Measurements from ENCODE around the gene PPM1L.

PPM1L gene

DNA sequence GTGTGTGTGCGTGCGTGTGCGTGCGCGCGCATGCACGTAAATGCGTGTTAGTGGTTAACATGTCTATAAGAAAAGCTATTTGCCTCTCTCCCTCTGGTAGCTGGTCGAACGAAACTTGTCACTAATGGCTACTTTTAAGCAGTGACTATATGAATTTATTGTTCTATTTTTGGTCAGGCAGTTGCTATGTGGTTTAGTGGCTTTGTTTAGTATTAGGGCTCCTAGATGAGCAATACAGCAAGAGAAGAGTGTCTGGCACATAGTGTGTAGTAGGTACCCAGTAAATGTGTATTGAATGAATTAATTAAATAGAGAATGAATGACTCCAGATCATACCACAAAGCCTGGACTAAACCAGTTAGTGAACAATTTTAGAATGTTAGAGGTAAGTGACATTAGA lies 171.6 kb downstream of the PPM1L start:
- H3K4me3 ChIP-seq: no peak overlapping the region
- TF ChIP-seq, protein P1, sequence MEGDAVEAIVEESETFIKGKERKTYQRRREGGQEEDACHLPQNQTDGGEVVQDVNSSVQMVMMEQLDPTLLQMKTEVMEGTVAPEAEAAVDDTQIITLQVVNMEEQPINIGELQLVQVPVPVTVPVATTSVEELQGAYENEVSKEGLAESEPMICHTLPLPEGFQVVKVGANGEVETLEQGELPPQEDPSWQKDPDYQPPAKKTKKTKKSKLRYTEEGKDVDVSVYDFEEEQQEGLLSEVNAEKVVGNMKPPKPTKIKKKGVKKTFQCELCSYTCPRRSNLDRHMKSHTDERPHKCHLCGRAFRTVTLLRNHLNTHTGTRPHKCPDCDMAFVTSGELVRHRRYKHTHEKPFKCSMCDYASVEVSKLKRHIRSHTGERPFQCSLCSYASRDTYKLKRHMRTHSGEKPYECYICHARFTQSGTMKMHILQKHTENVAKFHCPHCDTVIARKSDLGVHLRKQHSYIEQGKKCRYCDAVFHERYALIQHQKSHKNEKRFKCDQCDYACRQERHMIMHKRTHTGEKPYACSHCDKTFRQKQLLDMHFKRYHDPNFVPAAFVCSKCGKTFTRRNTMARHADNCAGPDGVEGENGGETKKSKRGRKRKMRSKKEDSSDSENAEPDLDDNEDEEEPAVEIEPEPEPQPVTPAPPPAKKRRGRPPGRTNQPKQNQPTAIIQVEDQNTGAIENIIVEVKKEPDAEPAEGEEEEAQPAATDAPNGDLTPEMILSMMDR (IDR thresholded peaks at IDR 0.05): no peak
- DNase-seq (ENCODE audit: low spot score): no peak
- H3K27ac ChIP-seq: no peak overlapping the region

DNA sequence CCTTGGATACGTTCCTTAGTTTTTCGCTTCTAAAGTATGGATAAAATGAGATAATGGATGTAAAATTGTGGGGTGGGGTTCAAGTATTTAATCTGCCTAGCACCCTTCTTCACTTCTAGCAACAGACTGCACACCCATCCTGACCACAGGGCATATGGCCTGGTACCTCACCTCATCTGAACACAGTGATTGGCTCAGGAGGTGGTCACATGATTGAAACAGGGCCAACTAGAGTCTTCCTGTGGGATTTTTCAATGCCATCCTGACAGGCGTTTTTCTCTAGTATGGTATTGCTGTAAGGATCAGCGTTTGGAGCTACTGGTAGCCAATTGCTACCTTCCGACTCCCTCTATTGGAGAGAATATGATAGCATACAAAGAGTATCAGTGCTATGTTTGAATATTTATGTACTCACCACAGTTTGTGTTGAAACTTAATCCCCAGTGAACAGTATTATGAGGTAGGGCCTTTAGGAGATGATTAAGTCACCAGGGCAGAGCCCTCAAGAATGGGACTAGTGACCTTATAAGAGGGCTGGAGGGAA lies 172.2 kb downstream of the PPM1L start:
- no peak overlapping the region for H3K4me3 ChIP-seq
- no peak overlapping the region for H3K27ac ChIP-seq
- no peak for DNase-seq (ENCODE audit: low spot score)
- TF ChIP-seq, protein P1 (IDR thresholded peaks at IDR 0.05): no peak

DNA sequence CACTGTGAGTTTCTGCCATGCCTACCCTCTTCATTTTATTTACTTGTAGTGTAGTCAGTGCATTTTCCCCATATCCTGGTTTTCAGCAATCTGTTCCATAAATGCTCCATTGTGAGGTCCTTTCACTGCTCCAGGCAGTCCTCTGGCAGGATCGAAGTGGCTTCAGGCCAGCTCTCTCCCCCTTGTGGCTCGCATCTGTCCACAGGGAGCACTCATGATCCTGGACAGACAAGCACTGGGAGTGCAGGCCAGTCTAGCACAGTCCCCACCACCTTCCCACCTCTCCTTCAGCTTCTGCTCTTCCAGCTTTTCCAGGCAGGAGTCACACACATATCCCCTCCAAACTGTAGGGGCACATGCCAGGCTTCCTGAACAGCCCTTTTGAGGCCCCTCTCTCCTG lies 173.6 kb downstream of the PPM1L start:
- no peak for DNase-seq (ENCODE audit: low spot score)
- Histone ChIP-seq H3K4me3 (no peak overlapping the region), H3K27ac (no peak overlapping the region)
- TF ChIP-seq, protein P1 (IDR thresholded peaks at IDR 0.05): no peak

DNA sequence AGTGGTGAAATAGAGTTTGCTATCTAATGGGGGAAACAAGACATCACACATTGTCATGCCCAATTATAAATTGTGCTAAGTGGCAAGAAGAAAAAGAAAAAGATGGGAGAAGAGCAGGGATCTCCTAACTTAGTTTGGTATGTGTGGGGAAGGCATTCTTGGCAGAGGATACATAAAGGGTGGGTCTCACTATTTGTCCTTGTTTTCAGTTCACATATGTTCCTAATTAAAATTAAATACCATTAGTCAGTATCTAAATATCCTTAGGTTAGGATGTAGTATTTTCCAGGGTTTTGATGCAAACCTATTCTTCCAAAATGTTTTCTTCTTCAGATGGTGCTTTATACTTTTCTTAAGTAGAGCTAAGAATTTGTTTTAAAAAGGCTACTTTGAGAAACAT lies 175.4 kb downstream of the PPM1L start:
- no peak for DNase-seq (ENCODE audit: low spot score)
- TF ChIP-seq, protein P1 (IDR thresholded peaks at IDR 0.05): no peak
- H3K27ac ChIP-seq: no peak overlapping the region
- no peak overlapping the region for H3K4me3 ChIP-seq

DNA sequence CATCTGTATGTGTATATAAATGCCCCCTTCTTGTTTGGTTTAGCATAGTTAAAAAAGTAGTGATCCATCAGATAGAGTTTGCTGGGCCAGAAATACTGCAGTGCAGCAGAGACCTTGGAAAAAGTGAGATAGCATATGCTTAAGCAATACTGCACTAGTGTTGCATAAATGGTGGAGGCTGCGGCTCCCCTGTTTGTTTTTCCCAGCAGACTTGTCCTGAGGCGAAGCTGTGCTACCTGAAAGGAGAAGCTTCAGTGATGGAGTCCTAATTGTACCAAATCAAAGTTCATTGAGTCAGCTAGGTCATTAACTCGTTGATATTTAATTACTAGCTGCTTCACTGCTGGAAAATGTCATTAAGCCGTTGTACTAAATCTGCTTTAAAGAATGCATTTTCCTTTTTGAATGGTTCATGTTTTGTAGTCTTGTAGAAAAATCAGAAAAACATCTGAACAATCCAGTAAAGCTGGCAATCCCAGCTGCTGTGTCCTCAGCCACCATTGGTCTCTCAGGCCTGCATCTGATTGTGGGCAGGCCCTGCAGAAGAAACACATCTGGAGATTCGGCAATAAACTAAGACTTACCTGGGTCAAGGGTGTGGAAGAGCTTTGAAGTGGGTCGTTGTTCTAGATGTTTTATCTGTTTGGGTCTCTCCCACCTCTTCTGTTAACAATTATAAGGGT lies 179.5 kb downstream of the PPM1L start:
- Histone ChIP-seq H3K4me3 (no peak overlapping the region), H3K27ac (no peak overlapping the region)
- no peak for DNase-seq (ENCODE audit: low spot score)
- TF ChIP-seq, protein P1 (IDR thresholded peaks at IDR 0.05): no peak

DNA sequence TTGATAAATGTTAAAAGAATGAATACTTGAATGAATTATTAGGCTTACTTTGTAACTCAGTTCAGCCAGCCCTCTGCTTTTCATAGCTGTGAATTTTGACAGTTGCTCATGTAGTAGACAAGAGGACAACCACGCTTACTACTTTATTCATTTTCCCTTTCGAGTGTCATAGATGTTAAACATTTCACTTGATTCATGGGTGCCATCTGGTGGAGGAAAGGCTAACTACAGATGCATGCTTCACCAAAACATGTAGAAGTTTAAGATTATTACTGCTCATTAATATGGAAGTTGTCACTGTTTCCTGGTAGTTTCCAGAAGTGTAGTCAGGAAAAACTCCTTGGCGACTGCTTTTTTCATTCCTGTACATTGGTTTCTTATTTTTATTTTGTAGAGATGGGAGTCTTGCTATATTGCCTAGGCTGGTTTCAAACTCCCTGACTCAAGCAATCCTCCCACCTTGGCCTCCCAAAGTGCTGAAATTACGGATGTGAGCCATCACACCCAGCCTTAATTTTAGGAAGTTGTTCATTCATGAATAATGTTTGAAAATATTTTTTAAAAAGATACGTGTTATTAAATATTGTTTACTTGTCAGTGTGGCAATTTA lies 186.0 kb downstream of the PPM1L start:
- Histone ChIP-seq H3K4me3 (no peak overlapping the region), H3K27ac (no peak overlapping the region)
- no peak for DNase-seq (ENCODE audit: low spot score)
- TF ChIP-seq, protein P1 (IDR thresholded peaks at IDR 0.05): peak; percentile 82

DNA sequence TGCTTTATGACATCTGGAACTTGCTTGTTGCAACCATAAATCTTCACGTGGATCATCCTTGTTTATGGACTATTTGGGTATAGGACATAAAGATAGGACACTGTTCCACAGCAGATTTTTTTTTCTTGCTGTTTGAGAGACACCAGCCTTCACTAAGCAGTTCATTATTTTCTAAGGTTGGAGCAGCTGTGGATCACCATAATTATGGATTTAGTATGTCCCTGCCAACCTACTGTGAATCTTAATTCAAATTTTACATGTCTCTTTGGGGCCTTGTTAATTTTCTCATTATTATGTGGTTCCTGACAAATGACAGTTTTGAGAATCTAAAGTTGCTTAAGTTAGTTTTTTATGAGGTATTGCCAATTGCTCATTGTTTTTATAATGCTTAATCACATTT lies 188.0 kb downstream of the PPM1L start:
- no peak for DNase-seq (ENCODE audit: low spot score)
- no peak overlapping the region for H3K4me3 ChIP-seq
- TF ChIP-seq, protein P1 (IDR thresholded peaks at IDR 0.05): no peak
- H3K27ac ChIP-seq: no peak overlapping the region
